H9 (cell line): Measurements from ENCODE around the gene COL17A1. TPM values are rescaled to one million over a fixed set of nuclear protein-coding genes. Genes with fewer than 3 reads are reported as not detected.

Experiments
- DNase-seq: peaks from one replicate; pipeline ENCODE4 v3.0.0-alpha.2; 2017
- H2AFZ ChIP-seq: one replicate; pipeline ENCODE4 v1.6.1; 2013; ENCODE audit warnings: mild to moderate bottlenecking, low read length, control low read depth, moderate library complexity
- H2AK5ac ChIP-seq: 2 replicates; pipeline ENCODE4 v1.6.1; 2013; ENCODE audit warnings: low read length, control low read depth, mixed read lengths; ENCODE audit not compliant: insufficient read length
- H2BK120ac ChIP-seq: one replicate; pipeline ENCODE4 v1.6.1; 2013; ENCODE audit warnings: low read depth, mild to moderate bottlenecking, low read length, control low read depth, inconsistent platforms; ENCODE audit not compliant: poor library complexity, severe bottlenecking
- H2BK12ac ChIP-seq: 2 replicates; pipeline ENCODE4 v1.6.1; 2013; ENCODE audit warnings: low read length, control low read depth, mixed read lengths, low read depth; ENCODE audit not compliant: insufficient read length
- H2BK15ac ChIP-seq: 2 replicates; pipeline ENCODE4 v1.6.1; 2013; ENCODE audit warnings: low read depth, low read length, control low read depth
- H2BK20ac ChIP-seq: one replicate; pipeline ENCODE4 v1.6.1; 2013; ENCODE audit warnings: low read depth, mild to moderate bottlenecking, low read length, control low read depth, inconsistent platforms; ENCODE audit not compliant: poor library complexity, severe bottlenecking
- H2BK5ac ChIP-seq: 2 replicates; pipeline ENCODE4 v1.6.1; 2013; ENCODE audit warnings: low read length, control low read depth, mixed read lengths; ENCODE audit not compliant: insufficient read length
- H3K14ac ChIP-seq: 2 replicates; pipeline ENCODE4 v1.6.1; 2013; ENCODE audit warnings: low read length, control low read depth; ENCODE audit not compliant: insufficient read depth
- H3K18ac ChIP-seq: 2 replicates; pipeline ENCODE4 v1.6.1; 2013; ENCODE audit warnings: low read depth, mild to moderate bottlenecking, mixed read lengths, low read length, control low read depth; ENCODE audit not compliant: insufficient read length
- H3K23ac ChIP-seq: 2 replicates; pipeline ENCODE4 v1.6.1; 2013; ENCODE audit warnings: low read length, control low read depth, mixed read lengths, low read depth; ENCODE audit not compliant: insufficient read length
- H3K23me2 ChIP-seq: 2 replicates; pipeline ENCODE4 v1.6.1; 2013; ENCODE audit warnings: low read depth, mild to moderate bottlenecking, mixed read lengths, low read length, control low read depth; ENCODE audit not compliant: insufficient read length, poor library complexity, severe bottlenecking
- H3K27ac ChIP-seq: 2 replicates; pipeline ENCODE4 v1.5.1; 2013; ENCODE audit warnings: low read length, control low read depth, mixed read lengths, low read depth; ENCODE audit not compliant: insufficient read length
- H3K27me3 ChIP-seq: 2 replicates; pipeline ENCODE4 v1.6.1; 2013; ENCODE audit warnings: low read length, control low read depth, inconsistent platforms; ENCODE audit not compliant: insufficient read depth
- H3K4ac ChIP-seq: 2 replicates; pipeline ENCODE4 v1.6.1; 2013; ENCODE audit warnings: low read depth, mild to moderate bottlenecking, control low read depth, inconsistent platforms, low read length, moderate library complexity
- H3K4me1 ChIP-seq: 2 replicates; pipeline ENCODE4 v1.6.1; 2013; ENCODE audit warnings: low read length, control low read depth, inconsistent platforms; ENCODE audit not compliant: insufficient read depth
- H3K4me2 ChIP-seq: 2 replicates; pipeline ENCODE4 v1.6.1; 2013; ENCODE audit warnings: low read length, control low read depth, mixed read lengths; ENCODE audit not compliant: insufficient read length, insufficient read depth
- H3K56ac ChIP-seq: 2 replicates; pipeline ENCODE4 v1.6.1; 2013; ENCODE audit warnings: low read depth, mild to moderate bottlenecking, mixed read lengths, low read length, control low read depth; ENCODE audit not compliant: insufficient read length
- H3K79me1 ChIP-seq: 2 replicates; pipeline ENCODE4 v1.6.1; 2013; ENCODE audit warnings: low read depth, mild to moderate bottlenecking, moderate library complexity, low read length, control low read depth, inconsistent platforms; ENCODE audit not compliant: insufficient read depth, poor library complexity, severe bottlenecking
- H3K79me2 ChIP-seq: 2 replicates; pipeline ENCODE4 v1.6.1; 2013; ENCODE audit warnings: low read length, control low read depth, inconsistent platforms; ENCODE audit not compliant: insufficient read depth
- H3K9ac ChIP-seq: 2 replicates; pipeline ENCODE4 v1.6.1; 2013; ENCODE audit warnings: low read length, control low read depth, mixed read lengths; ENCODE audit not compliant: insufficient read length; ENCODE audit errors: extremely low read depth
- H3K9me3 ChIP-seq: one replicate; pipeline ENCODE4 v1.6.1; 2013; ENCODE audit warnings: low read depth, low read length, inconsistent platforms; ENCODE audit not compliant: control insufficient read depth
- H3T11ph ChIP-seq: one replicate; pipeline ENCODE4 v1.6.1; 2013; ENCODE audit warnings: mild to moderate bottlenecking, low read length, control low read depth, inconsistent platforms
- H4K20me1 ChIP-seq: one replicate; pipeline ENCODE4 v1.6.1; 2013; ENCODE audit not compliant: control insufficient read depth, insufficient read length, insufficient read depth
- H4K5ac ChIP-seq: 2 replicates; pipeline ENCODE4 v1.6.1; 2013; ENCODE audit warnings: low read depth, mild to moderate bottlenecking, mixed read lengths, low read length, control low read depth; ENCODE audit not compliant: insufficient read length
- H4K8ac ChIP-seq: replicated peaks from 2 replicates; pipeline ENCODE4 v1.6.1; 2013; ENCODE audit warnings: low read length, control low read depth, mixed read lengths, low read depth; ENCODE audit not compliant: insufficient read length
- H4K91ac ChIP-seq: 2 replicates; pipeline ENCODE4 v1.6.1; 2013; ENCODE audit warnings: low read depth, mild to moderate bottlenecking, moderate library complexity, mixed read lengths, low read length, control low read depth; ENCODE audit not compliant: insufficient read length
- H3K27ac Mint-ChIP-seq, 3 experiments: 2 replicates in 2 of 3; 3 replicates in 1 of 3; pipeline ENCODE4 v1.8.0; 2020 to 2021; ENCODE audit warnings: mixed read lengths in 3 of 3, mild to moderate bottlenecking in 1 of 3, moderate library complexity in 1 of 3
- H3K27me3 Mint-ChIP-seq: 2 replicates; pipeline ENCODE4 v1.8.0; 2021; ENCODE audit warnings: low read depth, mild to moderate bottlenecking, moderate library complexity, mixed read lengths
- H3K36me3 Mint-ChIP-seq, 3 experiments: 2 replicates in 2 of 3; 3 replicates in 1 of 3; pipeline ENCODE4 v1.8.0; 2020 to 2021; ENCODE audit warnings: low read depth in 3 of 3, mixed read lengths in 3 of 3; ENCODE audit not compliant: insufficient read depth in 1 of 3
- H3K4me1 Mint-ChIP-seq, 2 experiments: 2 replicates each; pipeline ENCODE4 v1.8.0; 2020; ENCODE audit warnings: mixed read lengths in 2 of 2
- H3K4me3 Mint-ChIP-seq, 2 experiments: 2 replicates in 1 of 2; 3 replicates in 1 of 2; pipeline ENCODE4 v1.8.0; 2020 to 2021; ENCODE audit warnings: mild to moderate bottlenecking in 2 of 2, mixed read lengths in 2 of 2, moderate library complexity in 1 of 2
- H3K9me3 Mint-ChIP-seq, 2 experiments: 2 replicates in 1 of 2; 3 replicates in 1 of 2; pipeline ENCODE4 v1.8.0; 2020; ENCODE audit warnings: mild to moderate bottlenecking in 2 of 2, mixed read lengths in 2 of 2, moderate library complexity in 1 of 2
- WGBS: extraction: QIAGEN DNeasy Blood & Tissue Kit; methylation state at CpG from one replicate; pipeline ENCODE4 v1.1.7; 2013; ENCODE audit warnings: missing lambda C conversion rate, low lambda C conversion rate, mixed read lengths; ENCODE audit not compliant: insufficient read length; ENCODE audit errors: extremely low coverage; 5-methylcytosine and 5-hydroxymethylcytosine counted together
- total RNA-seq: library from RNA; stranded (reverse); gene quantifications from 2 replicates; pipeline ENCODE4 v1.2.1, GENCODE V29; 2021
- TF ChIP-seq, protein P1 (sequence below): fragments of 200-600 bp; sonication (generic); conservative IDR thresholded peaks from 3 replicates; pipeline ENCODE4 v1.8.0; 2021; ENCODE audit warnings: antibody characterized with exemption, mild to moderate bottlenecking

The COL17A1 gene
- total RNA-seq, 1 experiment from 2014 or later: 1.9 TPM

DNA sequence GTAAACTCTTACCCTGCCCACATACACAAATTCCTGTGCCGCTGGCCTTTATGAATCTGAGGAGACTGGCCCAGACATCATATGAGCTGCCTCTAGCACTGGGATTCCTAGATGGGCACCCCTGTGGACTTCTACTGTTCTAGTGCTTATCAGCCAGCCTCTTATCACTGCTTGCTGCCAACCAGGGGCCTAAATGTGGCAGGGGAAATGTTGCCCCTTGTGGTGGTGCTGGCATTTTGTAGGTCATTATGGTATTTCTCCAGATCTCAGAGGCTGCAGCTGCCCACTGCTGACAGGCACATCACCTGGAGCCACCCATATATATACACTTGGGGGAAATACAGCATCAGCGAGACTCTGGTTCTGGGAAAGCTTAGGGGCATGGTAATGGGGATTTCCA lies 41.7 kb upstream of the COL17A1 start:
- no CpG with 5 or more reads among the region's 2 CpGs for WGBS

More for the DNA sequence above, 41.7 kb upstream of the COL17A1 start:
- H4K20me1 ChIP-seq: no peaks in the 10 kb centered on the region
- no peak overlapping the region for H2AFZ ChIP-seq
- no peak overlapping the region for H3K27ac ChIP-seq
- H3K56ac ChIP-seq: no peak overlapping the region
- H4K5ac ChIP-seq: no peak overlapping the region
- no peaks in the 10 kb centered on the region for H3K27me3 ChIP-seq
- peak; percentile 62 for DNase-seq
- no peaks in the 10 kb centered on the region for H3K9me3 ChIP-seq
- no peak overlapping the region for H2BK12ac ChIP-seq
- no peak overlapping the region for H3K18ac ChIP-seq
- H3K79me1 ChIP-seq: no peaks in the 10 kb centered on the region
- no peaks in the 10 kb centered on the region for H3K79me2 ChIP-seq
- Mint-ChIP-seq H3K4me1 (peaks cover 19 to 23% of the 10 kb centered on the region in 2 experiments), H3K27ac (peak overlapping the region; percentile 30 to 65 (median 45); a peak in 6 of 7 replicates), H3K9me3 (no peaks in the 10 kb centered on the region), H3K36me3 (peaks cover 0 to 32% (median 3%) of the 10 kb centered on the region in 3 experiments; a peak in 5 of 7 replicates), H3K27me3 (no peaks in the 10 kb centered on the region), H3K4me3 (no peak overlapping the region)
- no peak overlapping the region for H2AK5ac ChIP-seq
- TF ChIP-seq, protein P1, sequence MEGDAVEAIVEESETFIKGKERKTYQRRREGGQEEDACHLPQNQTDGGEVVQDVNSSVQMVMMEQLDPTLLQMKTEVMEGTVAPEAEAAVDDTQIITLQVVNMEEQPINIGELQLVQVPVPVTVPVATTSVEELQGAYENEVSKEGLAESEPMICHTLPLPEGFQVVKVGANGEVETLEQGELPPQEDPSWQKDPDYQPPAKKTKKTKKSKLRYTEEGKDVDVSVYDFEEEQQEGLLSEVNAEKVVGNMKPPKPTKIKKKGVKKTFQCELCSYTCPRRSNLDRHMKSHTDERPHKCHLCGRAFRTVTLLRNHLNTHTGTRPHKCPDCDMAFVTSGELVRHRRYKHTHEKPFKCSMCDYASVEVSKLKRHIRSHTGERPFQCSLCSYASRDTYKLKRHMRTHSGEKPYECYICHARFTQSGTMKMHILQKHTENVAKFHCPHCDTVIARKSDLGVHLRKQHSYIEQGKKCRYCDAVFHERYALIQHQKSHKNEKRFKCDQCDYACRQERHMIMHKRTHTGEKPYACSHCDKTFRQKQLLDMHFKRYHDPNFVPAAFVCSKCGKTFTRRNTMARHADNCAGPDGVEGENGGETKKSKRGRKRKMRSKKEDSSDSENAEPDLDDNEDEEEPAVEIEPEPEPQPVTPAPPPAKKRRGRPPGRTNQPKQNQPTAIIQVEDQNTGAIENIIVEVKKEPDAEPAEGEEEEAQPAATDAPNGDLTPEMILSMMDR: peak; percentile 66
- no peak overlapping the region for H3K23ac ChIP-seq
- no peak overlapping the region for H3K9ac ChIP-seq
- no peak overlapping the region for H4K8ac ChIP-seq
- H2BK120ac ChIP-seq: no peak overlapping the region
- H2BK15ac ChIP-seq: no peak overlapping the region
- no peak overlapping the region for H2BK5ac ChIP-seq
- peaks cover under 1% of the 10 kb centered on the region for H3K23me2 ChIP-seq
- no peak overlapping the region for H2BK20ac ChIP-seq
- no peaks in the 10 kb centered on the region for H3K4me1 ChIP-seq
- no peak overlapping the region for H3K14ac ChIP-seq
- H3T11ph ChIP-seq: no peak overlapping the region
- no peak overlapping the region for H3K4ac ChIP-seq
- H4K91ac ChIP-seq: no peak overlapping the region
- no peak overlapping the region for H3K4me2 ChIP-seq
